ENCODE measurements around the gene TRANK1.

The TRANK1 gene

GRCh38 chr3:36944012-36944640, 728 bp downstream of the TRANK1 start:
- Histone ChIP-seq H3K9me3 (replicated peaks; ENCODE audit: insufficient read depth, low read length) (no peaks in the 10 kb centered on the region), H3K27ac (ENCODE audit: low read length) (no peak overlapping the region), H3K27me3 (replicated peaks; ENCODE audit: insufficient read depth, low read length) (peaks cover 14% of the 10 kb centered on the region), H3K9me2 (replicated peaks; ENCODE audit: insufficient read depth, low read length) (no peaks in the 10 kb centered on the region), H3K36me3 (replicated peaks; ENCODE audit: insufficient read depth, low read length) (no peaks in the 10 kb centered on the region), H2AFZ (ENCODE audit: low read length) (peak overlapping the region; percentile 71), H3K79me2 (ENCODE audit: low read length) (no peaks in the 10 kb centered on the region), H3F3A (ENCODE audit: insufficient read depth, low read length) (no peaks in the 10 kb centered on the region), H3K4me3 (ENCODE audit: low read length) (peak overlapping the region; percentile 61), H3K4me1 (ENCODE audit: low read length) (no peaks in the 10 kb centered on the region), H4K20me1 (ENCODE audit: insufficient read depth, low read length) (no peaks in the 10 kb centered on the region), H3K9ac (ENCODE audit: low read length) (no peak overlapping the region), H3K4me2 (ENCODE audit: low read depth, low read length) (peak overlapping the region; percentile 82)
- DNase-seq: no peak
- TF ChIP-seq EZH2 (optimal IDR thresholded peaks at IDR 0.05; ENCODE audit: low read depth, low read length) (no peak), EZH2phosphoT487 (IDR thresholded peaks at IDR 0.05; ENCODE audit: low read length) (no peak)
- TF ChIP-seq, protein P1, sequence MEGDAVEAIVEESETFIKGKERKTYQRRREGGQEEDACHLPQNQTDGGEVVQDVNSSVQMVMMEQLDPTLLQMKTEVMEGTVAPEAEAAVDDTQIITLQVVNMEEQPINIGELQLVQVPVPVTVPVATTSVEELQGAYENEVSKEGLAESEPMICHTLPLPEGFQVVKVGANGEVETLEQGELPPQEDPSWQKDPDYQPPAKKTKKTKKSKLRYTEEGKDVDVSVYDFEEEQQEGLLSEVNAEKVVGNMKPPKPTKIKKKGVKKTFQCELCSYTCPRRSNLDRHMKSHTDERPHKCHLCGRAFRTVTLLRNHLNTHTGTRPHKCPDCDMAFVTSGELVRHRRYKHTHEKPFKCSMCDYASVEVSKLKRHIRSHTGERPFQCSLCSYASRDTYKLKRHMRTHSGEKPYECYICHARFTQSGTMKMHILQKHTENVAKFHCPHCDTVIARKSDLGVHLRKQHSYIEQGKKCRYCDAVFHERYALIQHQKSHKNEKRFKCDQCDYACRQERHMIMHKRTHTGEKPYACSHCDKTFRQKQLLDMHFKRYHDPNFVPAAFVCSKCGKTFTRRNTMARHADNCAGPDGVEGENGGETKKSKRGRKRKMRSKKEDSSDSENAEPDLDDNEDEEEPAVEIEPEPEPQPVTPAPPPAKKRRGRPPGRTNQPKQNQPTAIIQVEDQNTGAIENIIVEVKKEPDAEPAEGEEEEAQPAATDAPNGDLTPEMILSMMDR (IDR thresholded peaks at IDR 0.05; ENCODE audit: low read length): no peak

DNA sequence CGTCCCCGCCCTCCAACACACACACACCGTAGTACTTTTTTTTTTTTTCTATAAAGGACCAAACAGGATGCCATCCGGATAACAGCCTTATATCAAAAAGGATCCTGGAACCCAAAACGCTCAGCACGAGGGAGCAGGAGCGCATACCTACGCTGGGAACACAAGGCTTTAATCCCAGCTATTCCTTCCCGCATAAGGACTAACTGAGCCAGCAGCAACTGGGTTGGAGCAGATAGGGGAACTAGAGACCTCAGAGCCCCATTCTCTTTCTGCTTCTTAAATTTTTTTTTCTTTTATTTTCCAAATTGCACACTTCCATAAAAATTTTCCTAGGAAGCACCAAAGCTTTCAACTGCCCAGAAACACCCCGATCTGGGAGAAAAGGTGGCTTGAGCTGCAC, 1.3 kb downstream of the TRANK1 start:
- Histone ChIP-seq H3K27me3 (replicated peaks; ENCODE audit: insufficient read depth, low read length) (peaks cover 14% of the 10 kb centered on the region), H2AFZ (ENCODE audit: low read length) (no peak overlapping the region), H3K9me2 (replicated peaks; ENCODE audit: insufficient read depth, low read length) (no peaks in the 10 kb centered on the region), H3K4me3 (ENCODE audit: low read length) (no peak overlapping the region), H3K9me3 (replicated peaks; ENCODE audit: insufficient read depth, low read length) (no peaks in the 10 kb centered on the region), H3K4me1 (ENCODE audit: low read length) (no peaks in the 10 kb centered on the region), H3K79me2 (ENCODE audit: low read length) (no peaks in the 10 kb centered on the region), H3F3A (ENCODE audit: insufficient read depth, low read length) (no peaks in the 10 kb centered on the region), H4K20me1 (ENCODE audit: insufficient read depth, low read length) (no peaks in the 10 kb centered on the region), H3K9ac (ENCODE audit: low read length) (no peak overlapping the region), H3K4me2 (ENCODE audit: low read depth, low read length) (no peak overlapping the region), H3K27ac (ENCODE audit: low read length) (no peak overlapping the region), H3K36me3 (replicated peaks; ENCODE audit: insufficient read depth, low read length) (no peaks in the 10 kb centered on the region)
- TF ChIP-seq, protein P1 (IDR thresholded peaks at IDR 0.05; ENCODE audit: low read length): no peak
- no peak for TF ChIP-seq EZH2 (optimal IDR thresholded peaks at IDR 0.05; ENCODE audit: low read depth, low read length)
- TF ChIP-seq EZH2phosphoT487 (IDR thresholded peaks at IDR 0.05; ENCODE audit: low read length): no peak
- DNase-seq: no peak

DNA sequence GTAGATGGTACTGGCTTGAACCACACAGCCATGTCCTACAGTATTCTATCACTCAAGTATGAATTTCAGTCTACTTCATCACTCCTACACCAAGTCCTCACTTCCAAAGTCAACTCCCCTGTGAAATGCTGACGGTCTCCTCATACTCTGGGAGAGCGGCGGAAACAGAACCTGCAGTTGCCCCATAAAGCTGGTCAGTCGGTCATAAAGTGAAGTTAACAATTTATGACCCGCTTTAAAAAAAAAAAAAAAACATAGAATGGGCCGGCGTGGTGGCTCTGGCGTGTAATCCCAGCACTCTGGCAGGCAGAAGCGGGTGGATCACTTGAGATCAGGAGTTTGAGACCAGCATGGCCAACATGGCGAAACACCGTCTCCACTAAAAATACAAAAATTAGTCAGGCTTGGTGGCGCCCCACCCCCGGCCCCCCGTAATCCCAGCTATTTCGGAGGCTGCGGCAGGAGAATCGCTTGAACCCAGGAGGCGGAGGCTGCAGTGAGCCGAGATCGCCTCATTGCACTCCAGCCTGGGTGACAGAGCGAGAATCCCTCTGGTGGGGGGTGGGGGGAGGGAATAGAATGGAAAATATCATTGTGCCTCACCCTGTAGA, 2.1 kb downstream of the TRANK1 start:
- Histone ChIP-seq H3K9me3 (replicated peaks; ENCODE audit: insufficient read depth, low read length) (no peaks in the 10 kb centered on the region), H4K20me1 (ENCODE audit: insufficient read depth, low read length) (no peaks in the 10 kb centered on the region), H3K27me3 (replicated peaks; ENCODE audit: insufficient read depth, low read length) (peaks cover 14% of the 10 kb centered on the region), H3K4me3 (ENCODE audit: low read length) (no peak overlapping the region), H3F3A (ENCODE audit: insufficient read depth, low read length) (no peaks in the 10 kb centered on the region), H3K9ac (ENCODE audit: low read length) (no peak overlapping the region), H3K9me2 (replicated peaks; ENCODE audit: insufficient read depth, low read length) (no peaks in the 10 kb centered on the region), H3K27ac (ENCODE audit: low read length) (no peak overlapping the region), H3K79me2 (ENCODE audit: low read length) (no peaks in the 10 kb centered on the region), H3K36me3 (replicated peaks; ENCODE audit: insufficient read depth, low read length) (no peaks in the 10 kb centered on the region), H3K4me1 (ENCODE audit: low read length) (no peaks in the 10 kb centered on the region), H3K4me2 (ENCODE audit: low read depth, low read length) (no peak overlapping the region), H2AFZ (ENCODE audit: low read length) (no peak overlapping the region)
- TF ChIP-seq EZH2 (optimal IDR thresholded peaks at IDR 0.05; ENCODE audit: low read depth, low read length) (no peak), EZH2phosphoT487 (IDR thresholded peaks at IDR 0.05; ENCODE audit: low read length) (no peak)
- TF ChIP-seq, protein P1 (IDR thresholded peaks at IDR 0.05; ENCODE audit: low read length): no peak
- no peak for DNase-seq

Measured in MM.1S (cell line).